SW480 (cell line): ENCODE data around the gene LIPC.
A peak's percentile ranks its signal among the peaks of the same experiment; 100 is the strongest.

Experiments
- DNase-seq: peaks from one replicate; pipeline ENCODE4 v3.0.0-alpha.2; 2016; ENCODE audit warnings: low spot score

The LIPC gene

GRCh38 chr15:58406811-58407210 lies 25.0 kb upstream of the LIPC start:
- DNase-seq = no peak

GRCh38 chr15:58407236-58407775 lies 24.5 kb upstream of the LIPC start:
- peak; percentile 1 for DNase-seq

DNA sequence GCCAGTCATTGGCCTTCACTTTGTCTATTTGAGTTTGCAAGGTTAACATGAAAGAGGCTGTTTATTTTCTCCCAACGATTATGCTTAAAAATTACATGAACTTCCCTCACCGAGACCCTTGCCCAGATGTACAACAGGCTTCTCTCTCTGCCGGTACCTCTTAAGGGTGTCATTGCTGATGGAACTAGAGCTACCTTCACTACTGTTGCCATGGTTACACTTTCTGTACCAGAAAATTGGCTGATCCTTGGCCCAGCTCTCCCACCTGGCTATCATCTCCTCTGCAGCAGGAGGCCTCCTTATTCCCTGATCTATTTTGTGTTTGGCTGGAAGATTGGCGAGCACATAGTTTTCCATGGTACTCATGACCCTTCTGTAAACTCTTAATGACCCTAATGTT lies 24.0 kb upstream of the LIPC start:
- DNase-seq = no peak

- no peak for DNase-seq
Observed at GRCh38 chr15:58409861-58410260, 21.9 kb upstream of the LIPC start.

GRCh38 chr15:58410353-58410752 lies 21.4 kb upstream of the LIPC start:
- no peak for DNase-seq

GRCh38 chr15:58413253-58413652 lies 18.5 kb upstream of the LIPC start:
- no peak for DNase-seq

DNA sequence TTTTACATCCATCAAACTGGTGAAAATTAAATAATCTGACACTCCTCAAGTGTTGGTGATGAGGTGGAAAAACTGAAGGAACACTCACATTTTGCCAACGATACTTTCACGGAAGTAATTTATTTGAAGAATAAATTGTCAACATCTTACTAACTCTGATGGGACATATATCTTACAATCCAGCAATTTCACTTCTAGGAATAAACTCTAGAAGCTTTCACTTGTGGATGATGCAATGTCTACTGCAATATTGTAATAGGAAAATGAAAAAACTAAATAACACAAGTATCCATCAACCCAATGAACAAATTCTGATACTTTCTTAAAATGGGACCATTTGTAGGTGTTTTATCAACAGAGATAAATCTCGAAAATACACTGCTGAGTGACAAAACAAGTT lies 16.2 kb upstream of the LIPC start:
- DNase-seq = no peak

DNA sequence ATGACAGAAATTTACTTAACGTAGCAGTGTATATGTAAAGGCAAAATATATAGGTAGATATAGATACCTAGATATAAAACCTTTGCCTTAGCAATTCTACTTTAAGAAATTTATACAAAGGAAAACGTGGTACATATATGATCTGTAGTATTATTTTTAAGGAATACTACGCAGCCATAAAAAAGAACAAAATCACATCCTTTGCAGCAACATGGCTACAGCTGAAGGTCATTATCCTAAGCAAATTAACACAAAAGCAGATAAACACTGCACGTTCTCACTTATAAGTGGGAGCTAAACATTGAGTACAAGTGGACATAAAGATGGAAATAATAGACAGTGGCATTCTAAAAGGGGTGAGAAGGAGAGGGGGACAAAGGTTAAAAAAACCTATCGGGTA lies 14.8 kb upstream of the LIPC start:
- DNase-seq = no peak

DNA sequence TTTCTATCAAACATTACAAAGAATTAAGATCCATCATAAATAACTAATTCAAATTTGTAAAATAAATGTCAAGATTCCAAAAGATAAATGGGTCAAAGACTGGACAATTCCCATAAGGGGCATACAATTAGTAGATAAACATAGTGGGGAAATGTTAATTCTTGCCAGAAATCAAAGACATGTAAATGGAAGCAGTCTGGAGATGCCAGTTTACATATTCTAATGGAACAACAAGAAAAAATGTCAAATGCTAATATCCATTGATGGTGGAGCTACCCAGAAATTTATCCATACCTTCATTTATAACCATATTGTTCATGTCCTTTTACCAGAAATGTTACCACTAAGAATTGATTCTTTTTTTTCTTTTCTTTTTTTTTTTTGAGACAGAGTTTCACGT lies 13.7 kb upstream of the LIPC start:
- no peak for DNase-seq

- no peak for DNase-seq
Observed at GRCh38 chr15:58419803-58420524, 11.8 kb upstream of the LIPC start.

DNA sequence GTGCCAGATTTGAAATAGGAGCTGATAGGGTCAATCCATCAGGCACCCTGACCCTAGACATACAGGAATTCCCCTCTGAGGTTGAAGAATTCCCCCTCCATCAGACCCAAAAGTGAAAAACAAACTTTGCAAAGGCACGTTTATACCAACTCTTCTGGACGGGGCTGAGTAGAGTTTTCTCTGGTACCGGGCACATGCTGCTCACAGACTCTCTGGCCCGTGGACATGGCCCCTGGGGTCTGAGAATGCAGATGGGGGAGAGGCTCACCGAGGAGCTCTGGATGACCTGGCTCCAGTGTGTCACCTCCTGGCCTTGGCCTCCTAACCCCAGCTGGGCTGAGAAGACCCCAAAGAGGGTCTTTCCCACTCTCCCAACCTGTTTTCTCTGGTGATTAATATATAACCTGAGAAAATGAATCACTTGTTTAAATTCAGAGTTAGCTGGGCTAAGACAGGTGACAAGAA lies 11.2 kb upstream of the LIPC start:
- no peak for DNase-seq

- DNase-seq = no peak
Observed at GRCh38 chr15:58423205-58423604, 8.6 kb upstream of the LIPC start.

DNA sequence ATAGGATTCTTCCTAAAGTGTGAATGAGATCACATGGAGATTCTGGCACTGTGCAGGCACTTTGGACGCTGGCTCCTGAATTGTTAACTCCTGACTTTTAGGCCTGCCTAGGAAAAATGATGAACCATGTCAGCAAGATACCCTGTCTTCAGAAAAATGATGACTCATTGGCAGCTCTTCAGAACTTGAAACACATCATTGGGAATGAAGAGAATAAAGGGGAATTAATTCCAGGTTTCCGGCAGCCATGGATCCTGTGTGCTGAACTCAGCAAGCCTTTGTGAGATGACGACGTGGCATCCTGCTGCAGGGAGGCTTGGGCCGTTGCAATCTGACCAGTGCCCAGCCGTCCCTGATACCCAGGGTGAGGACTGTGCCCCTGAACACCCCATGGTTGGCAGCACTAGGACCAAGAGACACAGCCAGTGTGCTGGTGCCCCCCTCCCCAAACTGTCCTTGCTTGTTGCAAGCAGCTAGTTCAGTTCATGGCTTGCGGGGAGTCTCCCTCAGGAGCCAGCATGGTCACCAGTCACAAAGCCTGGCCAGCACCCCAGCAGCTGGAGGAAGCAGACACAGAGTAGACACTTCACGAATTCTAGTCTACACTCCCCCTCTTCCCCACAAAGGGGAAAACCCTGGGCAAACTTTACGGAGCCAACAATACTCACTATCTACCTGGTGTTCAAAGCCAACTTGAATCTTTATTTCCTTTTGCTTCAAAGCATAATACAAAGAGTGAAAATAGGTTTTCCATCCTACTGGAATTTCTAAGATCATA lies 7.8 kb upstream of the LIPC start:
- no peak for DNase-seq

DNA sequence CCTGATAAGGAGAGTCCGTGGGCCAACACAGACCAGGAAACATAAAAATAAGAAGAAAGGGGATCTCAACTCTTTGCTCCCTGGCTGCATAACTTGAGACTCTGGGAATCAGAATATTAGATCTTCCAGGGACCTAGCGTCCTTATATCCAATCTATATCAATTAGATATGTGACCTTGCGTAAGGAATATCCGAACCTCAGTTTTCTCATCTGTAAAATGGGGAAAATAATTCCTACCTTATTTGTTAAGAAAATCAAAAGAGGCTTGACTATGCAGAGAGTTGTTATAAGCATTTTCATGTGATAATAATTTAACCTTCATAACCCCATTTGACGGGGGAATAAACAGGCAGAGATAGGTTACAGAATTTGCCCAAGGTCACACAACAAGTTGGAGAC lies 7.1 kb upstream of the LIPC start:
- no peak for DNase-seq

DNA sequence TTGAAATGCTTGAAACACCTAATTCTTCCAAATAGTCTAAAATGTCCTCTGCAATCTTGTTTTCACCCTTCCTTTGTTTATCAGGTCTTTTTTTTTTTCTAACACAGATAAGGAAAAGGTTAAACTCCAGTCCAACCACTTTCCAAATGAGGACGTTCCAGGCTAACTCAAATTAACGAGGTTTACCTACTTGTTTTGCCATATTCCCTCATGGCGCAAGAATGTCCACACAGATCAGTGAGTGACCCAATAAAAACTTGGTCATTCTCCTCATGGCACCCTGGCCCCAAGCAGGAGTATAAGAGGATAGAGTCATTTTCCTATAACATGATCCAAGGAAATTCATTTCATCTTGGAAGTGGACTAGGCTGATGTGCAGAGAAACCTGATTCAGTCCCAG lies 6.6 kb upstream of the LIPC start:
- no peak for DNase-seq

DNA sequence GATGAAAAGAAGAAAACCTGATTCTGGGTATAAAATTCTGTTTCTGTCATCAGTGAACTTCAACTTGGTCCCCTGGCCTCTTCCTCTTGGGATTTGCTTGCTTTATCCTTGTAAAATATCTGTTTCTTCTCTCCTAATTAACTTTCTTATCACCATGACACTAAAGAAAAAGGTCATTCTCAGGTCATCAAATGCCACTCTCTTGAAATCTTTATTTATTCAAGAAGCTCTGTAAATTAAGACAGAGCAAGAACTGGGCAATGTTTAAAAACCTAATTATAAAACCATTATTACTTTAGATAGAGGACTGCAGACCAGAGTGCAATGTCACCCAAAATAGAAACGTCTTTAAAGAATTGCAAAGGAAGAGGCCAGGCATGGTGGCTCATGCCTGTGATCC lies 6.0 kb upstream of the LIPC start:
- no peak for DNase-seq

- DNase-seq = no peak
Observed at GRCh38 chr15:58426501-58426900, 5.3 kb upstream of the LIPC start.

DNA sequence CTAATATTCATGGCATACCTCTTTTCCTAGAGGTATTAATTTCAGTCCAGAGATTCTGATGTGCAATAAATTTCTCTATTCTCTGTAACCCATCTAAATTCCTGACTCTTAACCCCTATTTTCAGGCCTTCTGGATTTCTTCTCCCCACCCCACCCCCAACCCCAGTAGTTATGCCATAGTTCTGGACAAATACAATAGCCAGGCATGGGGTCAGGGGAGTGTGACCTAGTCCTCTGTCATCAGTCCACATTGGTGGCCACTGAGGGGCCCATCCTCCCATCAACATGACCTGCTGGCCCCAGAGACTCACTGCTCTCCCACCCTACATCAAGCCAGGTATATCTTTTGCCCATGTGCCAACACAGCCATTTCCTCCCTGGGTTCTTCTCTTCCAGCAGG lies 3.8 kb upstream of the LIPC start:
- DNase-seq = no peak

DNA sequence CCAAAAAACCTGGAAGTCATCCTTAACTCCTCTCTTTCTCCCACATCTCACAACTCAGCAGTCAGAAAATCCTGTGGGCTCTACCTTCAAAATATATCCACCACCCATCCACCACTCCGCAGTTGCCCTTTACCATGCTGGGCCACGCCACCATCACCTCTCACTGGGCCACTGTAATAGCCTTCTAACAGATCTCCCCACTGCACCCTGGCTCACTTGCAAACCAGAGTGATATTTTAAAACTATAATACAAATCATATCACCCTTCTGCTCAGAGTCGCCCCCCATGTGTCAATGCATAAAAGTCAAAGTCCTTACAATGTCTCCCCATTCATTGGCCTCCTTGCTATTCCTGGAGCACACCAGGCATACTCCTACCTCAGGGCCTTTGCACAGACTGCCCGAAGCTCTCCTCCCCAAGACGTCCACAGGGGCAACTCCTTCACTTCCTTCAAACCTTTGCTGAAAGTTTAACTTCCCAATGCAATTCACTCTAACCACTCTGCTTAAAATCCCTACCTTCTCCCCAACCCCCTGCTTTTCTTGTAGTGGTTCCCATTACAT lies 1.5 kb upstream of the LIPC start:
- no peak for DNase-seq

DNA sequence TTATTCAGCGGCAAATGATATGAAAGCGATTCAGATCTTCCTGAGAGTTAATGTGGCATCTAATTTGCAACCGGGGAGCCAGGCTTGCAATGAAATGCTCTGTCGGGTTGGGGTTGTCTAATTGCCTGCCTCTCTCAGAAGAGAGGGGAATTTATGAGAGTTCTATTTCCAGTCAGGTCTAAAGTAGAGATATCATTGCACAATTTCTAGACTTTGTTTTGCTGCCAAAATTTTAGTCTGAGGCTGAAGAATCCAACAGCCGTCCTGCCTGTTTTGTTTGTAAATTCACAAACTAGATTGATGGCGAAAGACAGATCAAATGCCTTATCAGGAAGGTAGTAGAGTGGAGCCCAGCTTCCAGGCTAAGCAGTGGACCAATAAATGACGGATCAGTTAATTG lies 610 bp downstream of the LIPC start:
- no peak for DNase-seq

DNA sequence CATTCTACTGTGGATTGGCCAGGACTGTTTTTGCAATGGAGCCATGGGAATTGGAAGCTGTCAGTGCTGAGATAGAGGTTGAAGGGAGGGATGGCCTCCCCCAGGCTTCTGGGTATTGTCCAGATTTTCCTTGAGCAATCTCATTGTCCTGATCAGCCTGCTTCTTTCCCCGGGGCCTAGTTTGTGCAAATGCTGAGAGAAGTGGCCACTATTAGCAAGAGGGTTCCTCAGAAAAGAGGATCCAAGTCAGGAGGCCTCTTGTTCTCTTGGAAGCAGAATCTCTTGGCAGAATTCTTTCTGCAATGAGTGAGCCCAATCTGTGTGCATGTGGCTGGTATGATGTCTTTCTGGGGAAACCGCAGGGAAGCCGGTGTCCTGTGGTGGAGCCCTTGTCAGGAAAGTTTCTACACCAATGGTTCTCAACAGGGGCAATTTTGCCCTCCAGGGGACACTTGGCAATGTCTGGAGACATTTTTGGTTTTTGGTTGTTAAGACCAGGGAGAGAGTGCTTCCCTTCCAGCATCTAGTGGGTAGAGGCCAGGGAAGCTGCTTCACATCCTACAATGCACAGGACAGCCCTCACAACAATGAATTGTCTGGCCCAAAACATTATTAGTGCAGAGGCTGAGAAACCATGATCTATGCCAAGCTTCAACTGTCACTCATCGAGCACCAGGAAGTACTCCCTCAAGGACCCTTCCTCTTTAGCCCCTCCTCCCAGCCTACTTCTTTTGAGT lies 2.0 kb downstream of the LIPC start:
- no peak for DNase-seq

DNA sequence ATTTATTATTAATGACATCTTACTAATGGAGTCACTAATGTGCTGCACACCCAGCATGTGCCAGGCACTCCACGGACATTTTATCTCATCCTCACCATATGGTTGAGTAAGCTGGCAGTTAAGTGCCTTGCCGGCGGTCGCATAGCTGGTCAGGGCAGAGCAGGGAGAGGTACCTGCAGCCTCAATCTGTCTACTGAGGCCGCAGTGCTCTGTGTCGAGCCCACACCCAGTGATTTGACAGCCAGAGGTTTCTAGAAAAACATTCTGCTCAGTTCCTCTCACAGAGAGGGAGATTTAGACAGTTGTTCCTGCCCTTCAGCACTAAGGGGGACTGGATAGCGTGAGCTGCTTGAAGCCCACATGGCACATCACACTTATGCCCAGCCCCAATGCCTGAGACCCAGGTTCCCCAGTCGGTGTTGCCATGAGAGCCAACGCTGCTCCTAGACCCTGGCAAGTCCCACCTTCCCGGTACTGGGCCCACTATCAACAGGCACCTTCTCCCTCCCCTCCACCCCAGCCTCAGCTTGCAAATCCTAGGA lies 2.6 kb downstream of the LIPC start:
- no peak for DNase-seq
